IPS DF 19.7 (cell line): ENCODE measurements around the gene STYX.

Source experiments
- DNase-seq: peaks from one replicate; pipeline ENCODE4 v3.0.0-alpha.2; 2013; ENCODE audit warnings: low read depth, low spot score

STYX gene

GRCh38 chr14:52790011-52790755 lies 60.2 kb downstream of the STYX start:
- no peak for DNase-seq

- no peak for DNase-seq
Measured at GRCh38 chr14:52790756-52791222, 60.8 kb downstream of the STYX start.

GRCh38 chr14:52791223-52792096 lies 61.5 kb downstream of the STYX start, which contains the start of gene GNPNAT1:
Gene GNPNAT1 (minus strand): TSS chr14:52791607. CDS start chr14:52784650, 6,957 bp downstream.
- DNase-seq: peak; percentile 74

DNA sequence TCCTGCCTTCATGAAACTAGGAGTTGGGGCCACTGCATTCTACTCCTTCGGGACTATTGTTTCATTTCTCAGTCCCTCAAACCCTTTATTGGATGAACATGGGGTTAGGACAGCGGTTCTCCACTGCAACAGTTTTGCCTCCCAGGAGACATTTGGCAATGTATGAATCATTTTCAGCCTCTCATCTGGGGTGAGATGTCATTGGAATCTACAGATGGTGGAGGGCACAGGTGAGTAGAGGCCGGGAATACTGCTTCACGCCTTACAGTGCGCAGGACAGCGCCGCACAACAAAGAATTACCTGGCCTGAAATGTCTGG lies 62.1 kb downstream of the STYX start:
- DNase-seq: no peak

- DNase-seq: no peak
Measured at GRCh38 chr14:52793061-52793460, 63.1 kb downstream of the STYX start.

- no peak for DNase-seq
Measured at GRCh38 chr14:52797653-52798052, 67.7 kb downstream of the STYX start.

- no peak for DNase-seq
Measured at GRCh38 chr14:52798826-52799225, 68.9 kb downstream of the STYX start.

GRCh38 chr14:52801014-52801712 lies 71.2 kb downstream of the STYX start:
- DNase-seq: no peak

- no peak for DNase-seq
Measured at GRCh38 chr14:52802597-52802996, 72.6 kb downstream of the STYX start.

DNA sequence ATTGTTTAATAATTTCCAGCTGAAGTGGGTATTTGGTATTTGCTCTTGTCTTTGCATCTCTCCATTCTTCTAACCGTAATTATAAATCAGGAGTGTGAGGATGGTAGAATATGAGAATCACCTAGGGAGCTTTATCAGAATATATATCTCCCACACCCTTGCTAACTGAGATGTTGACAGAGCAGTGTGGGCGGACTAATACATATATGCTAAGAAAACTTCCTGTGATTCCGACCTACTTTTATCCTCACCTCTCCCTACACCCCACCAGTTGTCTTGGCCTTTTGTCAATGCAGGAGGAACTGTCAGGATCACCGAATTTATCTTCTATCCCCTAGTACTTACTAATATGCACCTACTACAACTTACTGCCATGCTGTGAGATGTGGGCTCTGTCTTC lies 76.1 kb downstream of the STYX start:
- no peak for DNase-seq

DNA sequence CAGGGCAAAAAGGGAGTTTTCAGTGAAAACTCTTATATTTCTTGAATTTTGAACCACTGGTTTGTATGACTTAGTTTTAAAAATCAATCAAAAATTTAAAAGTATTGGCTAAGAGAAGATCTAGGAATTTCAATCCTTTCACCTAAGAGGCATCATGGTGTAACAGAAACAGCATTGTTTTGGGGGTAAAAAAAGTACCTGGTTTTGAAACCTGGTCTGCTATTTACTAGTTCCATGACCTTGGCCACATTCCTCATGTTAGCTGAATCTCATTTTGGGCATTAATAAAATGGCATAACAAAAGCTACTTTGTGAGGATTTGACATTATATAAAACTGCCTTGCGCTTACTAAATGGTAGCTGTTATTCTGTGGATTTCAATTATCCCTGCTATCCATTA lies 78.1 kb downstream of the STYX start:
- no peak for DNase-seq

- DNase-seq: no peak
Measured at GRCh38 chr14:52821805-52822250, 91.9 kb downstream of the STYX start.

GRCh38 chr14:52824462-52824861 lies 94.5 kb downstream of the STYX start:
- no peak for DNase-seq
